GM04503 (cell line): ENCODE results near the gene P2RY8.
"Not testable (repeated sequence)": the region's sequence is repeated elsewhere in the genome, so short reads cannot be mapped to it uniquely, and the experiment has no call there.

Experiments
- DNase-seq: peaks from one replicate; pipeline ENCODE4 v3.0.0-alpha.2; 2012; ENCODE audit warnings: low read depth

Gene P2RY8

DNA sequence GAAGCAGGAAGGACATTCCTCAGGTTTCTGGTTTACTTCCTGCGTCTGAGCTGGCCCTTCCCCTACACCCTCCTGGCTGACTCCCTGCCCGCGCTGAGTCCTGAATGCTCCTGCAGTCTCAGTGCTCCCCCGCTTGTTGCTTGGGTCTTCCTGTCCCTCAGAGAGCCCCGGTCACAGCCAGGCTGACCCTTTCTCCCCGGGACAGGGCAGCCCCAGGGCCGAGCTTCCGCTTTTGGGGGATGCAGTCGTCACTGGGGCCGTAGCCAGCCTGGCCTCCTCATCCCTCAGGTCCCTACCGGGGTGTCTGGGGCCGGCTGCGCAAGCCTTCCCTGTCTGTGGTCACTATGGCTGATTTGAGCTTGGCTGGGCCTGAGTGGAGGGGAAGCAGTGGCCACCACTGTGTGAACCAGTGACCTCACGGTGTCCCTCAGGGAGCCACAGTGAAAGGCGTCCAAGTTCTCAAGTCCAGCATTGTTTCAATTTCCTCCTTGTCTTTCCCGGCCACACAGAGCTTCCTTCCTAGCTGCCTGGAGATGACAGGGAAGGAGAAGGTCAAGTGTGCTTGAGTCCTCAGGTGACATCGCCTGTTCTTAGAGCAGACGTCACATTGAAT, 50.1 kb downstream of the P2RY8 start:
- DNase-seq = no peak

DNA sequence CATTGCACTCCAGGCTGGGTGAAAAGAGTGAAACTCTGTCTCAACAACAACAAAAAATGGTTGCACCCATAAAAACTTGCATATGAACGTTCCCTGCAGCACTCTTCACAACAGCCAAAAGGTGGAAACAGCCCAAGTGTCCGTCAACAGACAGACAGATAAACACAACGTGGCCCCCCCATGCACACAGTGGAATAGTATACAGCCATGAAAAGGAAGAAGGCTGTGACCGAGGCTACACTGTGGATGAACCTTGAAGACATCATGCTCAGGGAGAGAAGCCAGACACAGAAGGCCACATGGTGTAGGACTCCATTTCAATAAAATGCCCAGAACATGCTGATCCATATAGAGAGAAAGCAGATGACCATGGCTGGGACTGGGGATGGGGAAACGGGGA, 50.8 kb downstream of the P2RY8 start:
- DNase-seq = no peak

DNA sequence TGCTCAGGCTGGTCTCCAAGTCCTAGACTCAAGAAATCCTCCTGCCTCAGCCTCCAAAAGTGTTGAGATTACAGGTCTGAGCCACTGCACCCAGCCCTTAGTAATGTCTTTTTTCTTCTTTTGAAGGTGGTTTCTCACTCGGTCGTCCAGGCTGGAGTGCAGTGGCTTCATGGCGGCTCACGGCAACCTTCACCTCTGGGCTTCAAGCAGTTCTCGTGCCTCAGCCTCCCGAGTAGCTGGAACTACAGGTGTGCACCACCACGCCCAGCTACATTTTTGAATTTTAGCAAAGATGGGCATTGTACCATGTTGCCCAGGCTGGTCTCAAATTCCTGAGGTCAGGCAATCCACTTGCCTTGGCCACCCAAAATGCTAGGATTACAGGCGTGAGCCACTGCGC, 52.0 kb downstream of the P2RY8 start:
- no peak for DNase-seq

DNA sequence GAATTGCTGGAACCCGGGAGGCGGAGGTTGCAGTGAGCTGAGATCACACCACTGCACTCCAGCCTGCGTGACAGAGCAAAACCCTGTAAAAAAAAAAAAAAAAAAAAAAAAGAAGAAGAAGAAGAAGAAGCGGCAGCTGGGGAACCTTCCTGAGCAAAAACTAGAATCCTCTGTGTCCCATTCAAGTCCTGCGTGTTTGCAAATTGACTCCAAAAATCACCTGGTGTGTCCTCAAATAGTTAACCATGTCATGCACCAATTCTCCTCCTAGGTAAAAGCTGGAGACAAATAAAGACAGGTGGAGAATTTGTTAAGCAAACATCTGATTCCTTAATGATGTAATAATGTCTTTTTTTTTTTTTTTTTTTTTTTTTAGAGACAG, 52.4 kb downstream of the P2RY8 start:
- no peak for DNase-seq

DNA sequence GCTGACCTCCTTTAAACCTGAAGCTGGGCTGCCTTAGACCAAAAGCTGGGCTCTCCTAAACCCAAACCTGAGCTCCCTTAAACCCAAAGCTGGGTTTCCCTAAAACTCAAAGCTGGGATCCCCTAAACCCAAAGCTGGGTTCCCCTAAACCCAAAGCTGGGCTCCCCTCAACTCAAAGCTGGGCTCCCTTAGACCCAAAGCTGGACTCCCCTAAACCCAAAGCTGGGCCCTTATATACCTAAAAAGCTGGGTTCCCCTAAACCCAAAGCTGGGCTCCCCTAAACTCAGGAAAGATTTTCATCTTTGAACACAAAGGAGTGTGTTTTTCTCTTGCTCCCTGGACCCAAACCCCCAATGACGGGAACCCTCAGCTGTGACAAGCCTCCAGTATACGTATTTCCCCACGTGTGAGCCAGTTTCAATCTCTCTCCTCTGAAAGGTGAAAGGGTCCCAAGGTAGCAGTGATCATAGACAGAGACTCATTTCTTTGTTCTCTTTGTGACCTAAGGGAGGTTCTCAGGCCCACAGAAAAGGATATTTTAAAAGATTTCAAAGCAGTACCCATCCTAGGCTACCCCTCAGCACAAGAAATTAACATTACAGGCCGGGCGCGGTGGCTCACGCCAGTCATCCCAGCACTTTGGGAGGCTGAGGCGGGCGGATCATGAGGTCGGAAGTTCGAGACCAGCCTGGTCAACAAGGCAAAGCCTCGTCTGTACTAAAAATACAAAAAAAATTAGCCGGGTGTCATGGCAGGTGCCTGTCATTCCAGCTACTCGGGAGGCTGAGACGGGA, 52.9 kb downstream of the P2RY8 start:
- no peak for DNase-seq

DNA sequence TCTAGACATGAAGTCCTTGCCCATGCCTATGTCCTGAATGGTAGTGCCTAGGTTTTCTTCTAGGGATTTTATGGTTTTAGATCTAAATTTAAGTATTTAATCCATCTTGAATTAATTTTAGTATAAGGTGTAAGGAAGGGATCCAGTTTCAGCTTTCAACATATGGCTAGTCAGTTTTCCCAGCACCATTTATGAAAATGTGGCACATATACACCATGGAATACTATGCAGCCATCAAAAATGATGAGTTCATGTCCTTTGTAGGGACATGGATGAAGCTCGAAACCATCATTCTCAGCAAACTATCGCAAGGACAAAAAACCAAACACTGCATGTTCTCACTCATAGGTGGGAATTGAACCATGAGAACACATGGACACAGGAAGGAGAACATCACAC, 54.5 kb downstream of the P2RY8 start:
- DNase-seq = not testable (repeated sequence)

DNA sequence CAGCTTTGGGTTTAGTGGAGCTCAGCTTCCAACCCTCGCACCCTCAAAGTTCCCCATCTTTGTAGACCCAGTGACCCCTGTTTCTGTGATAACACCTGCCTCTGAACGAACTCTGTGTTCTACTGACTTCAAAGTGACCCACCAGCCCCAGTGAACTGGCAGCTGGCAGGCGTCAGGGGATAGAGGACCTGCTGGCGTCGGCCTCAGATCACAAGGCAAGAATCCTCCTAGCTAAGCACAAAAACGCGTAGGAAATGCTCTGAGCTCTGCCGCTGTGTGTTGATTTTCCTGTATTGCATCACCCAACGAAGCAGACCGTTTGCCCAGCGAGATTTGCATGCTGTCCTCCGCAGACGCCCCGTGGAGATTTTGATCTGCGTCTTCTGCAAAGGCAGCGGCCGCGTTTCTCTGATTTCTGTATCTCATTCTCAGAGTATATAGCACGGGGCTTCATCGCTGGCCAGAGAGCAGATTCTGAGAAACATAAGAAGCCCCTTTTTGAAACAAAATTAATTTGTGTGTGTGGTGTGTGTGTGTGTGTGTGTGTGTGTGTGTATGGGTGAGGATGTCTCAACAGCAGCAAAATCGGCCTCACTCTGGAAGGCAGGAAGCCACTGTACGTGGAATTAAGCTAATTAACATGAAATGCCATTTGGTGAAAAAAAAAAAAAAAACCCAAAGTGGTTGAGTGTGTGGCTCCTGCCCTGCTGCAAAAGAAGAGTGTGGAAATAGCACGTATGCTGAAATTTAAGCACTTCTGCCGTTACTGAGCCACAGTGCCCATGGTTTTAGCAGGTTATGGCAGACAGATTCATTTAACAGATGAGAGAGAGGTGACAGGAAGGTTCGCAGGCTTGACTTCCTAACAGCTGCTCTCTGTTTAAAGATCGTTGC, 55.1 kb downstream of the P2RY8 start:
- DNase-seq = peak; percentile 51

DNA sequence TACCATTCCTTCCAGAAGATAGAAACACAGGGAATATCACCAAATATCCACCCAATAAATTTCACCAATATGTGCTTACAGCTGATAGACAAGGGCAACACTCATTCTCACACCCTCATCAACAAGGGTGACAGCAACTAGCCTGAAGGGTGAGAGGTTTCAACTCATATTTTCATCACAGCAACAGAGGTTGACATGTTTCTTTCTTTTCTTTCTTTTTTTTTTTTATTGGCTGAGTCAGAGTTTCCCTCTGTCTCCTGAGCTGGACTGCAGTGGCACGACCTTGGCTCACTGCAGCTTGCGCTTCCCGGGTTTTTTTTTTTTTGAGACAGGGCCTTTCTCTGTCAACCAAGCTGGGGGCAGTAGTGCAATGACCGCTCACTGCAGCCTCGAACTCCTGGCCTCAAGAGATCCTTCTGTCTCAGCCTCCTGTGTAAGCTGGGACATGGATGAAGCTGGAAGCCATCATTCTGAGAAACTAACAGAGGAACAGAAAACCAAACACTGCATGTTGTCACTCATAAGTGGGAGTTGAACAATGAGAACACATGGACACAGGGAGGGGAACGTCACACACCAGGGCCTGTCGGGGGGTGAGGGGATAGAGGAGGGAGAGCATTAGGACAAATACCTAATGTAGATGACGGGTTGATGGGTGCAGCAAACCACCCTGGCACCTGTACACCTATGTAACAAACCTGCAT, 56.8 kb downstream of the P2RY8 start:
- no peak for DNase-seq

DNA sequence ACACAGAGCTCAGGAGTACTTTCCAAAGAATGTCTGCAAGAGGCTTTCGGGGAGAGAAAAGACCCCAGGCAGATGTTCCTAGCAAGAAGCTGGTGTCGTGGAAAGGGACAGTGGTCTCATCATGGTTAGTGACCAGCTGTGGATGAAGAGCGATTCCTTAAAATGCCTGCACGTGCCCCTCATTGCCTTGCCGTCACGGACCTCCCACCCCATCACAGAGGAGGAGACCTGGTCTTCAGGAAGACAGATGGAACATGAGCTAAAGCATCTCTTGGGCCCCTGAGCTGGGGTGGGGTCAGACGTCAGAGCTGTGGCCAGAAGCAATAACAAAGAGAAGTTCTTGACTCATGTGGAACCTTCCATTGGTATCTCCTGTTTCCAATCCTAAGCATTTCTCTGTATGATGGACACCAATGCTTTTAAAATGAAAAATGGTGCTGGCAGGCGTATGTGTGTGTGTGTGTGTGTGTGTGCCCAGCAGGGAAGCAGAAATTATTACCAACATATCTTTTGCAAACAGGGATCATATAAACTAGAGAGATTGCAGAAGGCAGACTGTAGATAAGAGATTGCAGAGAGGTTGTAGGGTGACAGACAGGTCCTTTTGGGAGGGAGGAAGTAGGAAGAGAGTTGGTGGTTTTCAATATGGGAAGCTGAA, 59.1 kb downstream of the P2RY8 start:
- DNase-seq = no peak

DNA sequence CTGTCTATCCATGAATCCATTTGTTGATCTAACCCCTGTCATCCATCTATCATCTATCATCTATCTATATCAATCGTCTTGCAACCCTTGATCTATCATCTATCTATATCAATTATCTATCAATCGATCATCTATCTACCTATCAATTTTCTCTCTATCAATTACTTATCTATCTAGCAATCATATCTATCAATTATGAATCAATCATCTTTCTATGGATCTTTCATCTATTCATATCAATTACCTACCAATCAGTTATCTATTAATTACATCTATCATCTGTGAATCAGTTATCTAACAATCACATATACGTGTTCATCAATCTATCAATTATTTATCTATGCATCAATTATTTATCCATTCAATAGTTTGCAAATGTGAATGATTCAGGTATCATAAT, 59.8 kb downstream of the P2RY8 start:
- DNase-seq = no peak

DNA sequence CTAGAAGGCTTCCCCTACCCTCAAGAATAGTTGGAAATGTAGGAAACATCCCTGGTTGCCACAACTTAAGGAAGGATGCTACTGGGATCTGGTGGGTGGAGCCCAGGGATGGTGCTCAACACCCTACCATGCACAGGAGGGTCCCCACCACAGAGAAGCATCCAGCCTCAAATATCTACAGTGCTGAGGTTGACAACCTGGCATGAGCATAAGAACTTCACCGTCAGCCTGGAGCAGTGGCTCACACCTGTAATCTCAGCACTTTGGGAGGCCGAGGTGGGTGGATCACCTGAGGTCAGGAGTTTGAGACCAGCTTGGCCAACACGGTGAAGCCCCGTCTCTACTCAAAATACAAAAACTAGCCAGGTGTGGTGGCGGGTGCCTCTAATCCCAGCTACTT, 60.3 kb downstream of the P2RY8 start:
- DNase-seq = no peak

DNA sequence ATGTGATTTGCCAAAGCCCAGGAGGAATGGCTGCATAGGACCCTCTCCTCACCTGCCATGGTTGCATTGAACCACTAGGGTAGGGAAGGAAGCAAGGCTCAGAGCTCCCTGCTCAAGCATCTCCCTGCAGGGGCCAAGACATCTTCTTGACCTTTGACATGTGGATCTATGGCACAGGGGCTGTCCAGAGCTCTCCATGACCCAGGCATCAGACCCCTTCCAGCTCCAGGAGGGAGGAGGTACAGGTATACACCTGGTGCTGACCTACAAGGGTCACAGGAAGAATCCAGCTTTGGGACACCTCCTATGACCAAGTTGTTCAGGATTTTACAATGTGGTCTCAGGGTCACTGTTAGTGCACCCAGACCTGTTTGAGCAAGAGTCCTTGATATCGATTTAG, 61.1 kb downstream of the P2RY8 start:
- DNase-seq = no peak

DNA sequence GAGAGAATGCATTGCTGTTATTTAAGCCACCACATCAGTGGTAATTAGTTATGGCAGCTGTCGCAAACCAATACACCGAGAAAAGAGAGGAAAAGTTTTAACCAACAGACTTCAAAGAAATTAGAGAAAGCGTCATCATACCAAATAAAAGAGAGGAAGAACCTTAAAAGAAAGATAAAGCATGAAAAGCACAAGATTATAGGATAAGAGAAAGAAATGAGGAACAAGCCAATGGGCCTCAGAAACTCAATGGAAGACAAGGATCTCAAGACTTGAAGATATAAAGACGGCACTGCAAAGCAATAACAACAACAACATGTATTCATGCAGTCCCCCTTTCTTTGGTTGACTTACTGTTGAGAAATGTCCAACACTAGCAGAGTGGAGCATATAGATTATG, 61.5 kb downstream of the P2RY8 start:
- no peak for DNase-seq

DNA sequence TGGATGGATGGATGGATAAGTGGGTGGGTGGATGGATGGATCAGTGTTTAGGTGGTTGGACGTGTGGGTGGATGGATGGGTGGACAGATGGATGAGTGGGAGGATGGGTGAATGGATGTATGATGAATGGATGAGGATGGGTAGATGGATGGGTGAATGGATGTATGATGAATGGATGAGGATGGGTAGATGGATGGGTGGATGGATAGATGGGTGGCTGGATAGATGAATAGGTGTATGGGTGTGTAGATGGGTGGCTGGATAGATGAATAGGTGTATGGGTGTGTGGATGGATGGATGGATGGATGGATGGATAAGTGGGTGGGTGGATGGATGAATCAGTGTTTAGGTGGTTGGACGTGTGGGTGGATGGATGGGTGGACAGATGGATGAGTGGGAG, 62.4 kb downstream of the P2RY8 start:
- DNase-seq = not testable (repeated sequence)

DNA sequence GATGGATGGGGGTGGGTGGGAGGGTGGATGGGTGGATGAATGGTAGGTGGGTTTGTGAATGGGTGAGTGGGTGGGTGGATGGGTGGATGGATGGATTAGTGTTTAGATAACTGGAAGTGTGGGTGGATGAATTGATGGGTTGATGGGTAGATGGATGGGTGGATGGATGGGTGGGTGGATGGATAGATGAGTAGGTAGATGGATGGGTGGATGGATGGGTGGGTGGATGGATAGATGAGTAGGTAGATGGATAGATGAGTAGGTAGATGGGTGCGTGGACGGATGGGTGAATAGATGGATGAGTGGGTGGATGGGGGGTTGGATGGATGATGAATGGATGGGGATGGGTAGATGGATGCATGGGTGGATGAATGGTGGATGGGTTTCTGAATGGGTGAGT, 64.0 kb downstream of the P2RY8 start:
- no peak for DNase-seq

DNA sequence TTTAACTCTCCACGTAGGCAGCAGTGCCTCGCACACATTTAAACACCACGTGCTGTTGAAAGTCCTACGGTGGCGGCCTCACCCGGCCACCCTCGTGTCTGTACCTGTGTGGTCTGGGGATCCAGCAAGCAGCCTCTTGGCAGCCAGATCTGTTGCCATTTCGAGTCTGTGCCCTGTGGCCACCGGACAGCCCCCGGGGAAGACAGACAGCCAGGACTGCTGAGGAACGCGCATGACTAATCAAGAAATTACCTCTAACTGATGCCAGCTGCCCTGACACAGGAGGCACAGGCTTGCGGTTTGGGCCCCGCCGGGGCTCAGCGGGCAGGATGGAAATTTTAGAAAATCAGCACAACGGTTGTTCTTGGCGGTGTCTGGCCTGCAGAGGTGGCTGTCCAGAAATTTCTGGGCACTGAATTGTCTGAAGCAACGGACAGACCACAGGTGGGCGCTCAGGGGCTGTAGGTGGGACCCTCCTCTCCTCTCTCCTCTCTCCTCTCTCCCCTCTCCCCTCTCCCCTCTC, 68.7 kb downstream of the P2RY8 start:
- no peak for DNase-seq

DNA sequence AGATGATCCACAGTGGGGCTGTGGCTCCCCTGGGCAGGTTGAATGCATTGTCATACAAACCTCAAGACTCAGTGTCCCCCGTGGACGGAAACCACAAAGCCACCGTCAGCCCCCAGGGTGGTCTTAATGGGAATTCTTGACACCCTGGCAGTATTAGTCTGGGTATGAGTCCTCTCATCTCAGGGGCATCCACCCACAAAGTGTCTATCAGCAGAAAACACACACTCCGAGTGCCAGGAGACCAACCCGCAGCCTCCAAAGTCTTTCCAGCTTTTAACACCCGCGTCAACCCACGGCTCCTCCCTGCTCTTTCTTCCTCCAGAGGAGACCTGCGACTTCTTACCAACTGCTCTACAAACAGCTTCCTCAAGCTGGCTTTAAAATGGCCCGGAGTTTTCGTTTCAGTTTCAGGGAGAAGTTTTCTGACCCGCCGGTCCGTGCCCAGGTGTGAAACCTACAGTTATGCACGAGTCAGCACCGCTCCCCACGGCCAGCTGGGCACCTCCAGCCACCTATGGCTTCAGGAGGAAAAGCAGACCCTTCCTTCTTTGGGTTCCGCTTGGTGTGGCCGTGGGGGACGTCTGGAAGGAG, 69.9 kb downstream of the P2RY8 start:
- no peak for DNase-seq

DNA sequence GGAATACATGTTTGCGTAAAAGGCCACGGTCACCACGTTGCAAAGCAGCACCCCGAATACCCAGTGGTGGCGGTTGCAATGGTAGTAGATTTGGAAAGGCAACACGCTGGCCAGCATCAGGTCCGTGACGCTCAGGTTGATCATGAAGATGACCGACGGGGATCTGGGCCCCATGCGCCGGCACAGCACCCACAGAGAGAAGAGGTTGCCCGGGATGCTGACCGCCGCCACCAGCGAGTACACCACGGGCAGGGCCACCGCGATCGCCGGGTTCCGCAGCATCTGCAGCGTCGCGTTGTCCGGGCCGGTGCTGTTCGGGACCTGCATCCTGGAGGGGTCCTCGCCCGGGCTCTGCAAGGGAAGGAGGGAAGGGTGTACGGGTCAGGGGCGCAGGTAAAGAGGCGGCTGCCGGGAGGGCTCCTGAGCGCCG, 70.7 kb downstream of the P2RY8 start:
- DNase-seq = no peak

DNA sequence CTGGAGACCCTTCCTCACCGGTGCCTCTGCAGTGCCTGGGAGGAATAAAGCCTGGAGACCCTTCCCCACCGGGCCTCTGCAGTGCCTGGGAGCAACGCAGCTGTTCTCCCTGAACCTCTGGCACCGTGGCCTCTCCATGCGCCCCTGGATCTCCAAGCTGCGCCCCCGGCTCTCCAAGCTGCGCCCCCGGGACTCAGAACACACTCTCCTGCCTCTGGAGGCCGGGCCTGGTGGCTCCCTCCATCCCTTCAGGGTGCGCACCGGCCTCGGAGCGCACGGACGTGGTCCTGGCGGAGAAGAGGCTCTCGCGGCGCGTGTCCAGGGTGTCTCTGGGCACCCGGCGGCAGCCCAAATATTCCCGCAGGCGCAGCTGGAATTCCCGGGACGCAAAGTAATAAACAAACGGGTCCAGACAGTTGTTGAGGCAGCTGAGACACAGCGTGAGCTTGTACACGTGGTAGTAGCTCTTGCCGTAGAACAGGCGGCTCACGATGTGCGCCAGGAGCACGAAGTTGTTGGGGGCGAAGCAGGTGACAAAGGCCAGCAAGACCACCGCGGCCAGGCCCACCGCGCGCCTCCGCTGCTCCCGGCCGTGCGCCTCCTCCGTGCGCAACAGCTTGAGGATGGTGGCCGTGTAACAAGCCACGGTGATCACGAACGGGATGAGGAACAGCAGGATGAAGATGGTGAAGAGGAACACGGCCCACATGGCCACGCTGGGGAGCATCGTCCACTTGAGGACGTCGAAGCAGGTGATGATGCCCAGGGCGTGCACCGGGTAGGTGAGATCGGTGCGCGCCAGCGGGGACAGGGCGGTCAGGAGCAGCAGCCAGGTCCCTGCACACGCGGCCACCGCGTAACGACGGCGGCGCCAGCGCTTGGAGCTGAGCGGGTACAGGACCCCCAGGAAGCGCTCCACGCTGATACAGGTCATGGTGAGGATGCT, 71.4 kb downstream of the P2RY8 start:
- DNase-seq = no peak

DNA sequence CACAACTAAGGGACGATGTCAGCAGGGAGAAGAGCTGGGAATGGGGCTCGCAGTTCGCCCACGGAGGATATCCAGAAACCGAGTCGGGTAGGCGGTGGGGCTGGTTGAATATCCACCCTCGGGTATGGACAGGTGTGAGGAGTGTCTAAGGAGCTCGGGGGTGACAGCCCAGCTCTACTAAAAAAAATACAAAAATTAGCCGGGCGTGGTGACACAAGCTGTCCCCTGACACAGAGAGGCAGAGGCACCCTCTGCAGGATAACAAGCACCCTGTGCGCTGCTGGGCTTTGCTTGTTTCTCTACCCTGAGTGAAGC, 72.1 kb downstream of the P2RY8 start:
- DNase-seq = no peak
